ENCODE measurements around the gene CDNF.
A peak's percentile ranks its signal among the peaks of the same experiment; 100 is the strongest.

- peak in 2 of 3 experiments; percentile 20 to 58 for TF ChIP-seq CTCF (optimal IDR thresholded peaks at IDR 0.05 in 1 of 3, IDR thresholded peaks at IDR 0.05 in 1 of 3, conservative IDR thresholded peaks at IDR 0.05 in 1 of 3; ENCODE audit: extremely low read depth in 1 of 3, insufficient read depth in 2 of 3, low read length in 3 of 3)
- no peak for TF ChIP-seq EZH2 (IDR thresholded peaks at IDR 0.05; ENCODE audit: low read length)
Measured at GRCh38 chr10:14801723-14802122, 36.1 kb downstream of the CDNF start.
